ENCODE results near the gene HSPG2. TPM values are rescaled to one million over a fixed set of nuclear protein-coding genes. Genes with fewer than 3 reads are reported as not detected.
A peak's percentile ranks its signal among the peaks of the same experiment; 100 is the strongest.

The HSPG2 gene
- total RNA-seq, 1 experiment from 2014 or later = 171 TPM

DNA sequence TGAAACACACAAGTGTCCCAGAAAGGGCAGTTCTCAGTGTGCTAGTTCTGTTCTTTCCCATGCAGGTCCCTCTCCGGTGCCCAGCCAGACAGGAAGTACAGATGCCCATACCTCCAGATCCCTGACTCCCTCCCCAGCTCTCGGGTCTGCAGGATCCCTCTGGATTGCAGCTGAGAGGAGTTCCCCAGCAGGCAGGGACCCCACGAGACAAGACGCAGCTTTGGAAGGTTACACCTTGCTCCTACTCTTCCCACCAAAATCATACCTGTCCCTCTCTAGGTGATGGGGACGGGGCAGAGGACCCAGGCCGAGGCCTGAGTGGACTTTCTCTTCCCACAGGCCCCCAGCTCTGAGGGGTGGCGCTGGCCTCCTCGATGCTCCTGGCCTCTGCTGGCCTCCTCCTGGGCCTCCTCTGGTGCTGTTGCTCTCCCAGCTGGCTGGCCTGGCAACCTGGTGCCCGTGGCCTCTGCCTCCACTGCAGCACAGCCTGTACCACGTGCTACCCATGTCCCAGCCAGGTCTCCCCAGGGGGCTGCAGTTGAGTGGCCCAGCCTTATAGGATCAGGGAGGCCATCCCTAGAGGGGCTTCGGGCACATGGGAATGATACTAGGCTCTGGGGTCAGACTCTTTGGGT, 115.6 kb downstream of the HSPG2 start:
- no TSS peak for BruUV-seq (replicated peaks)
- no peak overlapping the region for H3K27ac ChIP-seq (ENCODE audit: low read length)

DNA sequence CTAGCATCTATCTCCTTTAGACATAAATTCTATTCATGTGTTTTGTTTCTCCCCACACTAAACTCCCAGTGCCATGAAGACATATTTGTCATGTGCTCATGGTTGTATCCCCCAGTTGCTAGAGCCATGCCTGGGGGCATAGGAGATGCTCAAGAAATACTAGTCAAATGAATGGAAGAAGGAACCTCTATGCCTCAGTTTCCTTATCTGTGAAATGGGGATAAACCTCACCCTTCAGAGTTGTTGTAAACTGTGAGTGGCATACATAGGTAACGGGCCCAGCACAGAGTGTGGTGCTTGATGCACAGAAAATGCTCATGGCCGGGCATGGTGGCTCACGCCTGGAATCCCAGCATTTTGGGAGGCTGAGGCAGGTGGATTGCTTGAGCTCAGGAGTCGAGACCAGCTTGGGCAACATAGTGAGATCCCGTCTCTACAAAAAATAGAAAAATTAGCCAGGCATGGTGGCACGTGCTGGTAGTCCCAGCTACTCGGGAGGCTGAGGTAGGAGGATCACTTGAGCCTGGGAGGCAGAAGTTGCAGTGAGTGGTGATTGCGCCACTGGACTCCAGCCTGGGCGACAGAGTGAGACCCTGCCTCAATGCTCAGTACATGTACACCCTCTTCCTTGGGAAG, 116.4 kb downstream of the HSPG2 start:
- Histone ChIP-seq H3K27ac (ENCODE audit: low read length) (no peak overlapping the region), H3K9me3 (ENCODE audit: control insufficient read depth, insufficient read depth, low read depth, low read length) (no peaks in the 10 kb centered on the region), H3K4me1 (ENCODE audit: control insufficient read depth, insufficient read depth, low read length) (peaks cover 6% of the 10 kb centered on the region), H3K36me3 (ENCODE audit: control insufficient read depth, insufficient read depth, low read length) (peaks cover 4% of the 10 kb centered on the region; the same call in 1 of the 2 replicates), H3K4me3 (ENCODE audit: low read depth in 2 of 2, low read length in 2 of 2) (no peak overlapping the region), H3K27me3 (ENCODE audit: control insufficient read depth, insufficient read depth, low read length) (no peaks in the 10 kb centered on the region)
- ATAC-seq = no peak
- in situ Hi-C loops (cut with HindIII; ENCODE audit: low pct_unique_long_range_greater_than_20kb, low sequenced_read_pairs) = no loop called here
- intact Hi-C loops (cut with micrococcal nuclease; ENCODE audit: unreplicated experiment) = no loop called here
- POLR2A ChIA-PET = no interaction called here
- no TSS peak for BruUV-seq (replicated peaks)
- no peak for DNase-seq (ENCODE audit: low read depth, low spot score)
- CTCF ChIA-PET = no interaction called here
- no peak for TF ChIP-seq TCF7L2 (IDR thresholded peaks at IDR 0.05; ENCODE audit: low read depth, low read length)
- TF ChIP-seq, protein P1, sequence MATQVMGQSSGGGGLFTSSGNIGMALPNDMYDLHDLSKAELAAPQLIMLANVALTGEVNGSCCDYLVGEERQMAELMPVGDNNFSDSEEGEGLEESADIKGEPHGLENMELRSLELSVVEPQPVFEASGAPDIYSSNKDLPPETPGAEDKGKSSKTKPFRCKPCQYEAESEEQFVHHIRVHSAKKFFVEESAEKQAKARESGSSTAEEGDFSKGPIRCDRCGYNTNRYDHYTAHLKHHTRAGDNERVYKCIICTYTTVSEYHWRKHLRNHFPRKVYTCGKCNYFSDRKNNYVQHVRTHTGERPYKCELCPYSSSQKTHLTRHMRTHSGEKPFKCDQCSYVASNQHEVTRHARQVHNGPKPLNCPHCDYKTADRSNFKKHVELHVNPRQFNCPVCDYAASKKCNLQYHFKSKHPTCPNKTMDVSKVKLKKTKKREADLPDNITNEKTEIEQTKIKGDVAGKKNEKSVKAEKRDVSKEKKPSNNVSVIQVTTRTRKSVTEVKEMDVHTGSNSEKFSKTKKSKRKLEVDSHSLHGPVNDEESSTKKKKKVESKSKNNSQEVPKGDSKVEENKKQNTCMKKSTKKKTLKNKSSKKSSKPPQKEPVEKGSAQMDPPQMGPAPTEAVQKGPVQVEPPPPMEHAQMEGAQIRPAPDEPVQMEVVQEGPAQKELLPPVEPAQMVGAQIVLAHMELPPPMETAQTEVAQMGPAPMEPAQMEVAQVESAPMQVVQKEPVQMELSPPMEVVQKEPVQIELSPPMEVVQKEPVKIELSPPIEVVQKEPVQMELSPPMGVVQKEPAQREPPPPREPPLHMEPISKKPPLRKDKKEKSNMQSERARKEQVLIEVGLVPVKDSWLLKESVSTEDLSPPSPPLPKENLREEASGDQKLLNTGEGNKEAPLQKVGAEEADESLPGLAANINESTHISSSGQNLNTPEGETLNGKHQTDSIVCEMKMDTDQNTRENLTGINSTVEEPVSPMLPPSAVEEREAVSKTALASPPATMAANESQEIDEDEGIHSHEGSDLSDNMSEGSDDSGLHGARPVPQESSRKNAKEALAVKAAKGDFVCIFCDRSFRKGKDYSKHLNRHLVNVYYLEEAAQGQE (IDR thresholded peaks at IDR 0.05; ENCODE audit: insufficient read depth in 1 of 2, low read depth in 2 of 2, low read length in 1 of 2) = no peak
- TF ChIP-seq, protein P2, sequence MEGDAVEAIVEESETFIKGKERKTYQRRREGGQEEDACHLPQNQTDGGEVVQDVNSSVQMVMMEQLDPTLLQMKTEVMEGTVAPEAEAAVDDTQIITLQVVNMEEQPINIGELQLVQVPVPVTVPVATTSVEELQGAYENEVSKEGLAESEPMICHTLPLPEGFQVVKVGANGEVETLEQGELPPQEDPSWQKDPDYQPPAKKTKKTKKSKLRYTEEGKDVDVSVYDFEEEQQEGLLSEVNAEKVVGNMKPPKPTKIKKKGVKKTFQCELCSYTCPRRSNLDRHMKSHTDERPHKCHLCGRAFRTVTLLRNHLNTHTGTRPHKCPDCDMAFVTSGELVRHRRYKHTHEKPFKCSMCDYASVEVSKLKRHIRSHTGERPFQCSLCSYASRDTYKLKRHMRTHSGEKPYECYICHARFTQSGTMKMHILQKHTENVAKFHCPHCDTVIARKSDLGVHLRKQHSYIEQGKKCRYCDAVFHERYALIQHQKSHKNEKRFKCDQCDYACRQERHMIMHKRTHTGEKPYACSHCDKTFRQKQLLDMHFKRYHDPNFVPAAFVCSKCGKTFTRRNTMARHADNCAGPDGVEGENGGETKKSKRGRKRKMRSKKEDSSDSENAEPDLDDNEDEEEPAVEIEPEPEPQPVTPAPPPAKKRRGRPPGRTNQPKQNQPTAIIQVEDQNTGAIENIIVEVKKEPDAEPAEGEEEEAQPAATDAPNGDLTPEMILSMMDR (IDR thresholded peaks at IDR 0.05) = no peak
- no peak for TF ChIP-seq SIN3A (IDR thresholded peaks at IDR 0.05; ENCODE audit: borderline replicate concordance, insufficient read depth, low read depth, low read length)
- no peak for TF ChIP-seq POLR2AphosphoS5 (IDR thresholded peaks at IDR 0.05; ENCODE audit: low read depth, low read length)

More for the DNA sequence above, 115.6 kb downstream of the HSPG2 start:
- intact Hi-C loops (cut with micrococcal nuclease; ENCODE audit: unreplicated experiment) (no loop called here), in situ Hi-C loops (cut with HindIII; ENCODE audit: low pct_unique_long_range_greater_than_20kb, low sequenced_read_pairs) (no loop called here)
- ATAC-seq (0 out of 2 replicates have a peak, but pooled peaks have one; percentile 7), DNase-seq (ENCODE audit: low read depth, low spot score) (no peak)
- ChIA-PET POLR2A (no interaction called here), CTCF (no interaction called here)
- H3K36me3 ChIP-seq (ENCODE audit: control insufficient read depth, insufficient read depth, low read length) = peaks cover 4% of the 10 kb centered on the region; the same call in 1 of the 2 replicates
- TF ChIP-seq, protein P2 (IDR thresholded peaks at IDR 0.05) = no peak
- no peak for TF ChIP-seq TCF7L2 (IDR thresholded peaks at IDR 0.05; ENCODE audit: low read depth, low read length)
- TF ChIP-seq SIN3A (IDR thresholded peaks at IDR 0.05; ENCODE audit: borderline replicate concordance, insufficient read depth, low read depth, low read length) = no peak
- TF ChIP-seq POLR2AphosphoS5 (IDR thresholded peaks at IDR 0.05; ENCODE audit: low read depth, low read length) = no peak; the same call in 1 of the 2 replicates
- TF ChIP-seq, protein P1 (IDR thresholded peaks at IDR 0.05; ENCODE audit: insufficient read depth in 1 of 2, low read depth in 2 of 2, low read length in 1 of 2) = no peak
- no peaks in the 10 kb centered on the region for H3K27me3 ChIP-seq (ENCODE audit: control insufficient read depth, insufficient read depth, low read length)
- H3K4me3 ChIP-seq (ENCODE audit: low read depth in 2 of 2, low read length in 2 of 2) = no peak overlapping the region
- no peaks in the 10 kb centered on the region for H3K9me3 ChIP-seq (ENCODE audit: control insufficient read depth, insufficient read depth, low read depth, low read length)
- H3K4me1 ChIP-seq (ENCODE audit: control insufficient read depth, insufficient read depth, low read length) = peaks cover 6% of the 10 kb centered on the region

Measured in Panc1 (cell line).